T-helper 2 cell (primary cell): ENCODE results near the gene ENTPD6.

Source experiments
- DNase-seq, 5 experiments: peaks; one replicate each; pipeline versions ENCODE4 v3.0.0 to v3.0.0-alpha.2; 2012 to 2022

Gene ENTPD6

GRCh38 chr20:25209911-25210310 lies 14.4 kb downstream of the ENTPD6 start:
- DNase-seq, result no peak

GRCh38 chr20:25211273-25211672 lies 15.8 kb downstream of the ENTPD6 start:
- no peak for DNase-seq

GRCh38 chr20:25212242-25212641 lies 16.7 kb downstream of the ENTPD6 start:
- DNase-seq, result no peak

- DNase-seq, result no peak
Observed at GRCh38 chr20:25213566-25214425, 18.3 kb downstream of the ENTPD6 start.

- no peak for DNase-seq
Observed at GRCh38 chr20:25214426-25214790, 18.9 kb downstream of the ENTPD6 start.

- DNase-seq, result no peak
Observed at GRCh38 chr20:25214819-25215218, 19.3 kb downstream of the ENTPD6 start.

- no peak for DNase-seq
Observed at GRCh38 chr20:25215521-25215920, 20.0 kb downstream of the ENTPD6 start.

- DNase-seq, result no peak
Observed at GRCh38 chr20:25216199-25216945, 20.9 kb downstream of the ENTPD6 start.

- DNase-seq, result no peak
Observed at GRCh38 chr20:25217161-25218108, 21.9 kb downstream of the ENTPD6 start.

GRCh38 chr20:25218109-25218486 lies 22.6 kb downstream of the ENTPD6 start:
- no peak for DNase-seq

GRCh38 chr20:25218492-25218891 lies 23.0 kb downstream of the ENTPD6 start:
- no peak for DNase-seq

GRCh38 chr20:25219365-25219764 lies 23.9 kb downstream of the ENTPD6 start:
- no peak for DNase-seq

- DNase-seq, result peak in 1 of 5 experiments; percentile 14
Observed at GRCh38 chr20:25220021-25220730, 24.7 kb downstream of the ENTPD6 start.

- no peak for DNase-seq
Observed at GRCh38 chr20:25220810-25221591, 25.5 kb downstream of the ENTPD6 start.

- no peak for DNase-seq
Observed at GRCh38 chr20:25221592-25222460, 26.3 kb downstream of the ENTPD6 start.

GRCh38 chr20:25222461-25223178 lies 27.1 kb downstream of the ENTPD6 start:
- no peak for DNase-seq

- DNase-seq, result peak in 1 of 5 experiments; percentile 48
Observed at GRCh38 chr20:25223179-25223661, 27.7 kb downstream of the ENTPD6 start.

- no peak for DNase-seq
Observed at GRCh38 chr20:25223765-25224720, 28.5 kb downstream of the ENTPD6 start.
